Peyer's patch (tissue), 4 donors: ENCODE measurements around the gene PRKAR1B. TPM values are rescaled to one million over a fixed set of nuclear protein-coding genes. Genes with fewer than 3 reads are reported as not detected.

ENCODE experiments used
- DNase-seq, 3 donors: peaks; one replicate each; pipeline ENCODE4 v3.0.0-alpha.2; 2017 to 2019
- H3K27ac ChIP-seq, 4 donors: fragments of 200-600 bp; sonication (generic); one replicate each; pipeline ENCODE4 v1.5.1; 2016 to 2019
- H3K27me3 ChIP-seq, 2 donors: fragments of 200-600 bp; sonication (generic); one replicate each; pipeline ENCODE4 v1.5.1; 2019
- H3K36me3 ChIP-seq, 3 donors: fragments of 200-600 bp; sonication (generic); one replicate each; pipeline ENCODE4 v1.5.1; 2016 to 2019
- H3K4me1 ChIP-seq, 4 donors: fragments of 200-600 bp; sonication (generic); one replicate each; pipeline ENCODE4 v1.5.1; 2016 to 2019
- H3K4me3 ChIP-seq, 4 donors: fragments of 200-600 bp; sonication (generic); 1 replicate in 3 of 4; 2 replicates in 1 of 4; pipeline ENCODE4 v1.5.1; 2016 to 2019; ENCODE audit warnings: mild to moderate bottlenecking in 1 of 4
- H3K9me3 ChIP-seq, 4 donors: fragments of 200-600 bp; sonication (generic); one replicate each; pipeline ENCODE4 v1.5.1; 2016 to 2019; ENCODE audit warnings: mild to moderate bottlenecking in 1 of 4
- CTCF ChIP-seq, 6 experiments: fragments of 450-650 bp in 4 of 6; fragments of 200-600 bp in 2 of 6; sonication (generic) in 1 of 6; IDR thresholded peaks; one replicate each; pipeline ENCODE4 v1.5.1; 2017 to 2019; ENCODE audit warnings: antibody characterized with exemption in 6 of 6, mild to moderate bottlenecking in 3 of 6, moderate library complexity in 1 of 6
- POLR2A ChIP-seq, 2 donors: fragments of 450-650 bp; IDR thresholded peaks; one replicate each; pipeline ENCODE4 v1.5.1; 2017; ENCODE audit warnings: antibody characterized with exemption in 2 of 2, mild to moderate bottlenecking in 2 of 2, moderate library complexity in 2 of 2
- total RNA-seq, 4 donors: library from RNA; depleted of rRNA; stranded (reverse); fragments of >200 nt; gene quantifications; one replicate each; pipeline ENCODE4 v1.1.0, GENCODE V29; 2016

Gene PRKAR1B
- total RNA-seq, 4 donors from 2014 or later, result 13.0 to 42.9 (median 17.0) TPM

GRCh38 chr7:575425-576366 lies 151.4 kb downstream of the PRKAR1B start:
- TF ChIP-seq POLR2A (IDR thresholded peaks at IDR 0.05) (no peak), CTCF (IDR thresholded peaks at IDR 0.05) (no peak)
- H3K36me3 ChIP-seq, result peaks cover 0 to 14% (median 0%) of the 10 kb centered on the region in 3 donors
- no peak overlapping the region for H3K27ac ChIP-seq

GRCh38 chr7:574661-575395 lies 152.3 kb downstream of the PRKAR1B start:
- Histone ChIP-seq H3K9me3 (no peaks in the 10 kb centered on the region), H3K36me3 (peaks cover 0 to 14% (median 0%) of the 10 kb centered on the region in 3 donors), H3K4me1 (no peaks in the 10 kb centered on the region), H3K27me3 (no peaks in the 10 kb centered on the region), H3K27ac (no peak overlapping the region), H3K4me3 (no peak overlapping the region)
- no peak for TF ChIP-seq CTCF (IDR thresholded peaks at IDR 0.05)
- no peak for TF ChIP-seq POLR2A (IDR thresholded peaks at IDR 0.05)
- no peak for DNase-seq

More at GRCh38 chr7:575425-576366, 151.4 kb downstream of the PRKAR1B start:
- DNase-seq, result no peak
- Histone ChIP-seq H3K4me3 (no peak overlapping the region), H3K9me3 (no peaks in the 10 kb centered on the region), H3K27me3 (no peaks in the 10 kb centered on the region), H3K4me1 (no peaks in the 10 kb centered on the region)

- H3K36me3 ChIP-seq, result peaks cover 0 to 12% (median 0%) of the 10 kb centered on the region in 3 donors
- H3K4me1 ChIP-seq, result no peaks in the 10 kb centered on the region
- H3K4me3 ChIP-seq, result no peak overlapping the region
- DNase-seq, result no peak
- H3K27ac ChIP-seq, result no peak overlapping the region
- no peaks in the 10 kb centered on the region for H3K9me3 ChIP-seq
- TF ChIP-seq CTCF (IDR thresholded peaks at IDR 0.05), result no peak
- H3K27me3 ChIP-seq, result no peaks in the 10 kb centered on the region
These were observed 153.1 kb downstream of the PRKAR1B start for GRCh38 chr7:573933-574381.

- no peak for TF ChIP-seq POLR2A (IDR thresholded peaks at IDR 0.05)
- no peak for TF ChIP-seq CTCF (IDR thresholded peaks at IDR 0.05)
- H3K36me3 ChIP-seq, result peaks cover 0 to 8% (median 0%) of the 10 kb centered on the region in 3 donors
- DNase-seq, result no peak
- no peaks in the 10 kb centered on the region for H3K9me3 ChIP-seq
- no peak overlapping the region for H3K27ac ChIP-seq
- peaks cover 0 to 4% (median 0%) of the 10 kb centered on the region in 4 donors for H3K4me1 ChIP-seq
- no peaks in the 10 kb centered on the region for H3K27me3 ChIP-seq
- no peak overlapping the region for H3K4me3 ChIP-seq
These were observed 153.7 kb downstream of the PRKAR1B start for GRCh38 chr7:573269-573932.
